Keratinocyte (primary cell): Measurements from ENCODE around the gene CCDC38. TPM values are rescaled to one million over a fixed set of nuclear protein-coding genes. Genes with fewer than 3 reads are reported as not detected.

ENCODE experiments used
- DNase-seq: peaks from one replicate; pipeline ENCODE4 v3.0.0-alpha.2; 2011; ENCODE audit warnings: low read depth, missing footprints, low spot score
- FAIRE-seq: peaks from 2 replicates; lab custom pipeline; 2011; peaks lifted over from hg19 to GRCh38; lab: Jason Lieb, UNC
- H2AFZ ChIP-seq: 2 replicates; pipeline ENCODE4 v1.6.0; 2012; ENCODE audit warnings: low read length, control low read depth, inconsistent platforms; ENCODE audit not compliant: control insufficient read depth
- H3K27ac ChIP-seq: 2 replicates; pipeline ENCODE4 v1.5.1; 2011; ENCODE audit warnings: low read length; ENCODE audit not compliant: control insufficient read depth, insufficient read depth
- H3K27me3 ChIP-seq: 3 replicates; pipeline ENCODE4 v1.6.0; 2011; ENCODE audit warnings: low read length; ENCODE audit not compliant: control insufficient read depth, insufficient read depth; ENCODE audit errors: extremely low read depth
- H3K36me3 ChIP-seq, 2 experiments: 2 replicates in 1 of 2; 3 replicates in 1 of 2; pipeline ENCODE4 v1.5.1; 2011; ENCODE audit warnings: low read length in 2 of 2, mild to moderate bottlenecking in 1 of 2; ENCODE audit not compliant: control insufficient read depth in 2 of 2, insufficient read depth in 2 of 2; ENCODE audit errors: extremely low read depth in 1 of 2
- H3K4me1 ChIP-seq: 3 replicates; pipeline ENCODE4 v1.5.1; 2011; ENCODE audit warnings: low read length; ENCODE audit not compliant: control insufficient read depth, insufficient read depth; ENCODE audit errors: extremely low read depth
- H3K4me2 ChIP-seq: 3 replicates; pipeline ENCODE4 v1.6.0; 2011; ENCODE audit warnings: low read depth, low read length; ENCODE audit not compliant: control insufficient read depth, insufficient read depth; ENCODE audit errors: extremely low read depth
- H3K4me3 ChIP-seq, 3 experiments: fragments of 200-600 bp in 1 of 3; sonication (generic) in 1 of 3; 2 replicates in 2 of 3; 3 replicates in 1 of 3; pipeline ENCODE4 v1.5.1; 2011 to 2016; ENCODE audit warnings: low read length in 3 of 3, mild to moderate bottlenecking in 3 of 3, control low read depth in 2 of 3, inconsistent platforms in 1 of 3, low read depth in 1 of 3, mixed read lengths in 1 of 3, mixed run types in 1 of 3, moderate library complexity in 1 of 3; ENCODE audit not compliant: control insufficient read depth in 2 of 3, insufficient read depth in 2 of 3; ENCODE audit errors: extremely low read depth in 1 of 3
- H3K79me2 ChIP-seq: 2 replicates; pipeline ENCODE4 v1.6.0; 2012; ENCODE audit warnings: low read length; ENCODE audit not compliant: control insufficient read depth, insufficient read depth
- H3K9ac ChIP-seq: 3 replicates; pipeline ENCODE4 v1.6.0; 2011; ENCODE audit warnings: low read length; ENCODE audit not compliant: control insufficient read depth, insufficient read depth; ENCODE audit errors: extremely low read depth
- H3K9me1 ChIP-seq: 3 replicates; pipeline ENCODE4 v1.6.0; 2011; ENCODE audit warnings: low read length; ENCODE audit not compliant: control insufficient read depth, insufficient read depth; ENCODE audit errors: extremely low read depth
- H3K9me3 ChIP-seq: 2 replicates; pipeline ENCODE4 v1.5.1; 2012; ENCODE audit warnings: low read depth, low read length; ENCODE audit not compliant: control insufficient read depth
- H4K20me1 ChIP-seq: 3 replicates; pipeline ENCODE4 v1.6.0; 2011; ENCODE audit warnings: low read length; ENCODE audit not compliant: control insufficient read depth, insufficient read depth; ENCODE audit errors: extremely low read depth
- EZH2 ChIP-seq: IDR thresholded peaks from one replicate; pipeline ENCODE4 v1.6.1; 2012; ENCODE audit warnings: inconsistent platforms, mild to moderate bottlenecking, low read length, moderate library complexity
- dilution Hi-C: fragments of 300-500 bp; cut with MboI; formaldehyde crosslinking; loops from one replicate; pipeline ENCODE4 v1.7.0; 2020; ENCODE audit warnings: low sequenced_read_pairs; ENCODE audit not compliant: extremely low pct_ligation_motif_present
- polyA plus RNA-seq, 5 experiments: library from polyadenylated mRNA; depleted of rRNA in 3 of 5; stranded (reverse) in 3 of 5; stranded (forward) in 1 of 5; unstranded in 1 of 5; fragments of >200 nt; gene quantifications; 1 replicate in 1 of 5; 2 replicates in 3 of 5; 3 replicates in 1 of 5; pipeline versions ENCODE4 v1.2.1 to v1.2.3, GENCODE V29; 2011 to 2012; ENCODE audit warnings: missing spikeins in 2 of 5, low read depth in 1 of 5, low replicate concordance in 1 of 5
- TF ChIP-seq, protein P1 (sequence below), 3 experiments: IDR thresholded peaks in 1 of 3; conservative IDR thresholded peaks in 1 of 3; optimal IDR thresholded peaks in 1 of 3; 2 replicates in 2 of 3; 3 replicates in 1 of 3; pipeline versions ENCODE3 to v1.5.1; 2011; ENCODE audit warnings: low read length in 3 of 3, mild to moderate bottlenecking in 3 of 3, moderate library complexity in 2 of 3, control low read depth in 1 of 3, inconsistent platforms in 1 of 3; ENCODE audit not compliant: insufficient read depth in 2 of 3; ENCODE audit errors: extremely low read depth in 1 of 3

Gene CCDC38
- polyA plus RNA-seq, 1 donor (not counting 4 experiments of a cell fraction or from before 2014, with no cell fraction given) = 0.04 TPM

DNA sequence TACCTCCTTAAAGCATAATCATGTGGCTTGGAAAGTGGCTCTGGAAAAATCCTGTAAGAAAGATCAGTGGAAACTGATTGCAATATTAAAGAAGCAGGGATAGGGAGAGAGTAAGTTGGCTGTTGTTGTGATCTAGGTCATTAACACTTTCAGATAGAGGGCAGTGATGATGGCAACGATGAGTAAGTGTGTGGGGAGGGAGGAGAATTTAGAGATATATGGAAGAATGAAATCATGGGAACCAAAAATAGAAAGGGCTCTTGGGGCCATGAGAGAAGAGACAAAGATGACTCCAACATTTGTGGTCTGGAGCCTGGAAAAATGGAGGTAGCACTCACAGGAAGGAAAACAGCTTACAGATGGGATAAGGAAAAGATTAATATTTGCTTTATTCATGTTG lies 60.3 kb downstream of the CCDC38 start:
- no peak for TF ChIP-seq EZH2
- TF ChIP-seq, protein P1, sequence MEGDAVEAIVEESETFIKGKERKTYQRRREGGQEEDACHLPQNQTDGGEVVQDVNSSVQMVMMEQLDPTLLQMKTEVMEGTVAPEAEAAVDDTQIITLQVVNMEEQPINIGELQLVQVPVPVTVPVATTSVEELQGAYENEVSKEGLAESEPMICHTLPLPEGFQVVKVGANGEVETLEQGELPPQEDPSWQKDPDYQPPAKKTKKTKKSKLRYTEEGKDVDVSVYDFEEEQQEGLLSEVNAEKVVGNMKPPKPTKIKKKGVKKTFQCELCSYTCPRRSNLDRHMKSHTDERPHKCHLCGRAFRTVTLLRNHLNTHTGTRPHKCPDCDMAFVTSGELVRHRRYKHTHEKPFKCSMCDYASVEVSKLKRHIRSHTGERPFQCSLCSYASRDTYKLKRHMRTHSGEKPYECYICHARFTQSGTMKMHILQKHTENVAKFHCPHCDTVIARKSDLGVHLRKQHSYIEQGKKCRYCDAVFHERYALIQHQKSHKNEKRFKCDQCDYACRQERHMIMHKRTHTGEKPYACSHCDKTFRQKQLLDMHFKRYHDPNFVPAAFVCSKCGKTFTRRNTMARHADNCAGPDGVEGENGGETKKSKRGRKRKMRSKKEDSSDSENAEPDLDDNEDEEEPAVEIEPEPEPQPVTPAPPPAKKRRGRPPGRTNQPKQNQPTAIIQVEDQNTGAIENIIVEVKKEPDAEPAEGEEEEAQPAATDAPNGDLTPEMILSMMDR (optimal IDR thresholded peaks at IDR 0.05 in 1 of 3, IDR thresholded peaks at IDR 0.05 in 1 of 3, conservative IDR thresholded peaks at IDR 0.05 in 1 of 3; ENCODE audit: extremely low read depth in 1 of 3, insufficient read depth in 2 of 3, low read length in 3 of 3) = no peak
- no peak overlapping the region for H3K9ac ChIP-seq
- no peak overlapping the region for H2AFZ ChIP-seq
- H3K27me3 ChIP-seq = no peaks in the 10 kb centered on the region
- no peaks in the 10 kb centered on the region for H3K9me1 ChIP-seq
- no peaks in the 10 kb centered on the region for H3K36me3 ChIP-seq
- H3K27ac ChIP-seq = no peak overlapping the region
- no peak overlapping the region for H3K4me3 ChIP-seq
- H4K20me1 ChIP-seq = no peaks in the 10 kb centered on the region
- no peaks in the 10 kb centered on the region for H3K79me2 ChIP-seq
- DNase-seq (no peak), FAIRE-seq (no peak)
- H3K4me2 ChIP-seq = no peak overlapping the region
- H3K9me3 ChIP-seq = no peaks in the 10 kb centered on the region
- dilution Hi-C loops = no loop called here
- peaks cover 7% of the 10 kb centered on the region for H3K4me1 ChIP-seq

- Histone ChIP-seq H3K9me1 (no peaks in the 10 kb centered on the region), H4K20me1 (no peaks in the 10 kb centered on the region), H3K27me3 (no peaks in the 10 kb centered on the region), H3K4me1 (peaks cover 7% of the 10 kb centered on the region), H3K4me3 (no peak overlapping the region), H3K36me3 (no peaks in the 10 kb centered on the region), H3K9me3 (no peaks in the 10 kb centered on the region), H3K9ac (no peak overlapping the region), H2AFZ (no peak overlapping the region), H3K79me2 (no peaks in the 10 kb centered on the region), H3K27ac (no peak overlapping the region), H3K4me2 (no peak overlapping the region)
- FAIRE-seq (no peak), DNase-seq (no peak)
- dilution Hi-C loops = no loop called here
- TF ChIP-seq, protein P1 (optimal IDR thresholded peaks at IDR 0.05 in 1 of 3, IDR thresholded peaks at IDR 0.05 in 1 of 3, conservative IDR thresholded peaks at IDR 0.05 in 1 of 3; ENCODE audit: extremely low read depth in 1 of 3, insufficient read depth in 2 of 3, low read length in 3 of 3) = no peak
- TF ChIP-seq EZH2 = no peak
Observed at GRCh38 chr12:95881331-95881955, 61.0 kb downstream of the CCDC38 start.
